ENCODE measurements around the gene LRP1-AS.

LRP1-AS gene

GRCh38 chr12:57160040-57160439, 12.6 kb upstream of the LRP1-AS start:
- DNase-seq (ENCODE audit: low read depth), result no peak

GRCh38 chr12:57159311-57159710, 11.9 kb upstream of the LRP1-AS start:
- no peak for DNase-seq (ENCODE audit: low read depth)

GRCh38 chr12:57158665-57159064, 11.2 kb upstream of the LRP1-AS start:
- no peak for DNase-seq (ENCODE audit: low read depth)

- DNase-seq (ENCODE audit: low read depth), result no peak
Observed at GRCh38 chr12:57158186-57158585, 10.8 kb upstream of the LRP1-AS start.

- DNase-seq (ENCODE audit: low read depth), result no peak
Observed at GRCh38 chr12:57157588-57158173, 10.3 kb upstream of the LRP1-AS start.

- DNase-seq (ENCODE audit: low read depth), result no peak
Observed at GRCh38 chr12:57156701-57157403, 9.4 kb upstream of the LRP1-AS start.

- no peak for DNase-seq (ENCODE audit: low read depth)
Observed at GRCh38 chr12:57154804-57155434, 7.5 kb upstream of the LRP1-AS start.

GRCh38 chr12:57154076-57154475, 6.7 kb upstream of the LRP1-AS start:
- DNase-seq (ENCODE audit: low read depth), result no peak

GRCh38 chr12:57153415-57153997, 6.1 kb upstream of the LRP1-AS start:
- DNase-seq (ENCODE audit: low read depth), result no peak

GRCh38 chr12:57152639-57153038, 5.2 kb upstream of the LRP1-AS start:
- DNase-seq (ENCODE audit: low read depth), result no peak

- DNase-seq (ENCODE audit: low read depth), result no peak
Observed at GRCh38 chr12:57151741-57152630, 4.6 kb upstream of the LRP1-AS start.

GRCh38 chr12:57150400-57151000, 3.1 kb upstream of the LRP1-AS start:
- no peak for DNase-seq (ENCODE audit: low read depth)

- DNase-seq (ENCODE audit: low read depth), result no peak
Observed at GRCh38 chr12:57149245-57149900, 2.0 kb upstream of the LRP1-AS start.

GRCh38 chr12:57148469-57149244, 1.2 kb upstream of the LRP1-AS start:
- DNase-seq (ENCODE audit: low read depth), result no peak

GRCh38 chr12:57146092-57146491, 1.3 kb downstream of the LRP1-AS start:
- no peak for DNase-seq (ENCODE audit: low read depth)

- DNase-seq (ENCODE audit: low read depth), result no peak
Observed at GRCh38 chr12:57145460-57146059, 1.9 kb downstream of the LRP1-AS start.

GRCh38 chr12:57143454-57143853, 4.0 kb downstream of the LRP1-AS start:
- no peak for DNase-seq (ENCODE audit: low read depth)

- DNase-seq (ENCODE audit: low read depth), result no peak
Observed at GRCh38 chr12:57142727-57143126, 4.7 kb downstream of the LRP1-AS start.

- DNase-seq (ENCODE audit: low read depth), result no peak
Observed at GRCh38 chr12:57142121-57142520, 5.3 kb downstream of the LRP1-AS start.

GRCh38 chr12:57141249-57141648, 6.2 kb downstream of the LRP1-AS start:
- DNase-seq (ENCODE audit: low read depth), result no peak

All from stimulated activated CD8-positive, alpha-beta memory T cell treated with anti-CD3 and anti-CD28 coated beads, Interleukin-12 subunit alpha, Interleukin-12 subunit beta, amount 100 ng/mL, for 1 hour (primary cell).